DMS153 (cell line): ENCODE data around the gene WWOX.

Experiments used
- DNase-seq: peaks from one replicate; lab custom pipeline; 2025; lab: John Stamatoyannopoulos, UW

The WWOX gene

DNA sequence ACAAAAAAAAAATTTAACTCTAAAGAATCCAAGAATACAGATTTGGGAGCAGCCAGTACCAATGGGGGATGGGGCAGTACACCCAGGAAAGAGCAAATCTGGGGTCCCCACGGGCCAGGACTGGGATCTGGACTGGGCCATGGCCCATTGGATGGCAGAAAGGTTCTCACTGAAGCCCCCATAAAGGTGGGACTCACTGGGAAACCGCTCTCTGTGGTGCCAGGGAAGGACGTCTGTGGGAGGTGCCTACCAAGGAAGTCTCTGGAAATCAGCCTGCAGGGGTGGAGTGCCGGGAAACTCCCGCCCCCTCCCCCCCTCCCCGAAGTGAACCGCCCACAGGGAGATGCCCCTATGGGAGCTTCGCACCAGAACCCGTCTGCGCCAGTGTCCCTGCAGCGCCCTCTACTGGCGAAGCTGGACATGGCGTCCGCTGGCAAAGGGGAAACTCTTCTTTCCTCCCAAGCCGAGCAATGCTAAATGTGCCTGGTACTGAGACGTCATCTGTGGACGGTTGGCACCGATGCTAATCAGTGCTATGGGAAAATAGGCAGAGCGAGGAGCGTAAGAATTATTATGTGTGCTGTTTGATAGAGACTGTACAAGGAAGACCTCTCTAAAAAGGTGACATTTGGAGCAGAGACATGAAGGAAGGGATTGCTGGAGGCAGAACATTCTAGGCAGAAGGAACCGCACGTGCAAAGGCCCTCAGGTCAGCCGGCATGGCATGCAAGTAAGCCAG, 671.1 kb downstream of the WWOX start:
- no peak for DNase-seq

DNA sequence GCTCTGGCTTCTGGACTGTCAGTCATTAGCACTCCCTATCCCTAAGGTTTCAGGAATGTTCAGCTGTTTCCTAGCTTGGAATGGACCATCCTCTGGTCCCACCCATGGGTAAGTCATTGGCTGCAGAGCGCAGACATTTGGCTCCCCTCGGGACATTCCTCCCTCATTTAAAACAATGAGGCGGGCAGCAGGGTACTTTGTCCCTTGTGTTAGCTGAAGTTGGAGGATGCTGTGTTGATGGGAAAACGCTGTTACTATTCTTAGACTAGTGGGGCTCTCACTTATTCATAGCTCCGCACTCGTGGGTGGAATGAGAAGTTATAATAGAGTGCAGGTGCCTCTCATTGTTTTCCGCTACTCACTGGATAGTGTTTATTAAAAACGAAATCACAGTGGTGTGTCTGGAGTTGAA, 673.8 kb downstream of the WWOX start:
- DNase-seq: no peak

- no peak for DNase-seq
Observed at GRCh38 chr16:78773706-78774105, 674.3 kb downstream of the WWOX start.

DNA sequence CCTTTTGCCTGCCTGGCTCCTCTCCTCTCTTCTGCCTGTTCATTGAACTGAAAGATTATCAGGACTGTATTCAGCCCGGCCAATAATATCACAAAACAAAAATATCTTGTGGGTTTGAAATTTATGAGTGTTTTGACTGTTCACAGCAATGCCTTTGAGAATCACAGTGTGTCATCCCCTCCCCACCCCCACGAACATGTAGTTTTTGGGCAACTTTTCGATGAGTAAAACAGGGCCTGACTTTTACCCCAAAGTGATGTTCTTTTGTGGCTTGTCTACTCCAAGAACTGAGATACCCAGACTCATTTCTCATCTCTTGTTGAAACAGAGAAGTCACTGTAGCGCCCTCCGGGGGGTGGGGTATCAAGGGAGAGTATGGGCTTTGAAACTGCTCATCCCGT, 675.7 kb downstream of the WWOX start:
- DNase-seq: no peak

DNA sequence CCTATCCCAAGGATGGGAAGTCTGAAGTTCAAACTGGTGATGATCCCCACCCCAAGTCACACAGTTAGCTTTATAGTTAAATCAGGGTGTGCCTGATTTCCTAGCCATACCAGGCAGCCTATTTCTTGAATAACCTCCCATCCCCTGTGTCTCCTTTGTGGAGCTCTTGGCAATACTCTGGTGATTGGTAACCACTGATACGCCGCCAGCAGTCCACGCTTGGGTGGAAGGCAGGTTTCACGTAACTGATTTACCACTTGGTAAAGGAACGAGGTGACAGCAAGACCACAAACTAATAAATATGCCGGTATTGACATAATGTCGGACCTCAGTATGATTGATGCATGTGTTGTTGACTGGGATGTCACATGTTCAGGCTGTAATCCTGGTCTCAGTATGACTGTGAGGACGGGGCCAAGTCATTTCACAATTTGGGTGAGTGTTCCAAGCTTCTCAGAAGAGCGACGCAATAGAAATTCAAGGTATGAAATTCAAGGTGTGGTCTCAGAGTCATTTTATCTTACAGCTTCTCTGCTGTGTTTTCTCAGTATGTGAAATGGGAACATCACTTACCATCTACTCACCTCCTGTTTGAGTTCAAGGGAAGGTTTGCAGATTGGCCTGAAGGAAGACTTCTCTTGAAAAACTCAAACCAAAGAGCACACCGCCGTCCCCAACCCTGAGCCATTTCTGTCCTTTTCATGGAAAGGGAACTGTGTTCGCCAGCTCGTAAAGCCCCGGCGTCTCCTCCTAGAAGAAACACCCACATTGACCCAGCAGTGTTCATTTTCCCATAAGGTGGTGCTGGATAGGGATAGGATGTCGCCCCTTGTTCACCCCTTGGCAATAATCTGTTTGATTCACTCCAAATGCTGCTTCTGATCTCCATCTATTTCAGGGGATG, 678.9 kb downstream of the WWOX start:
- no peak for DNase-seq

GRCh38 chr16:78780808-78781207, 681.4 kb downstream of the WWOX start:
- DNase-seq: no peak

GRCh38 chr16:78782572-78782971, 683.1 kb downstream of the WWOX start:
- DNase-seq: no peak

DNA sequence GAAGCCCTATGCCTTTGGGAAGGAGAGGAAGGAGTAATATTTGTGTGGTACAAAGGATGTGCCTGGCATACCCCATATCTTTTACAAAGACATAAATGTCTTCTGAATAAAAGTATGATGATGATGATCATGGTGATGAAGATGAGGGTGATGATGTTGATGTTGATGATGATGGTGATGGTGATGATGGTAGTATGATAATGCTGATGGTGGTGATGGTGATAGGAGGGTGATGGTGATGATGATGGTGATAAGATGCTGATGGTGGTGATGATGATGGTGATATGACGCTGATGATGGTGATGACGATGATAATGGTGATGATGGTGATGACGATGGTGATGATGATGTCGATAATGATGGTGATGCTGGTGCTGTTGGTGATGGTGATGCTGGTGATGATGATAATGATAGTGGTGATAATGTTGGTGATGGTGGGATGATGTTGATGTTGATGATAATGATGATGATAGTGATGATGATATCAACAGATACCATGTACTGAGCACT, 684.2 kb downstream of the WWOX start:
- DNase-seq: no peak

GRCh38 chr16:78784771-78785170, 685.3 kb downstream of the WWOX start:
- DNase-seq: no peak

GRCh38 chr16:78785218-78785617, 685.8 kb downstream of the WWOX start:
- DNase-seq: no peak

DNA sequence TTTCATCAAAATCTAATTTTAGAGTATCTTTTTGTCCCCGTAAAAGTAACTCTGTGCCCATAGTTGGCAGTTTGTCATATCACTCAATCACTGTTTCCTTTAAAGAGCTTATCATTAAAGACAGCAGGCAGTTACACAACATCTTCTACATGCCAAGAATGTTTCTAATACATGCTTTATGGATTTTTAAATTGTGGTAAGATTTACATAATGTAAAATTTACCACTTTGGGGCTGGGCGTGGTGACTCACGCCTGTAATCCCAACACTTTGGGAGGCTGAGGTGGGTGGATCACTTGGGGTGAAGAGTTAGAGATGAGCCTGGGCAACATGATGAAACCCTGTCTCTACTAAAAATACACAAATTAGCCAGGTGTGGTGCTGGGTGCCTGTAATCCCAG, 687.2 kb downstream of the WWOX start:
- no peak for DNase-seq

DNA sequence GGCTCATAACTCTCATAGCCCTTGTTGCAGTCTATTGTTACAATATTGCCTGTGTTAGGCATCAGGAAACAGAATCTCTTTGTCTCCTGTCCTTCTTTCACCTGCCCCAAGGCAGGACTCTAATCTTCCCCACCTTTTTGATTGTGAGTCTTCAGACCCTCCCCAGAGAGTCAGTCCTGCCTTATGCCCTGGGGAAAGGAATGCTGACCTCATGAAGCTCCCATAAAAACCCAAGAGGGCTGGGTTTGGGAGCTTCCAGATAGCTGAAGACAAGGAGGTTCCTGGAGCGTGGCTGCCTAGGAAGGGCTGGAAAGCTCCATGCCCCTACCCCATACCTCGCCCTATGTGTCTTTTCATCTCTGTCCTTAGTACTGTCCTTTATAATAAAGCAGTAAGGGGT, 688.8 kb downstream of the WWOX start:
- DNase-seq: no peak

- DNase-seq: no peak
Observed at GRCh38 chr16:78788696-78789095, 689.2 kb downstream of the WWOX start.

- DNase-seq: no peak
Observed at GRCh38 chr16:78789561-78789960, 690.1 kb downstream of the WWOX start.

DNA sequence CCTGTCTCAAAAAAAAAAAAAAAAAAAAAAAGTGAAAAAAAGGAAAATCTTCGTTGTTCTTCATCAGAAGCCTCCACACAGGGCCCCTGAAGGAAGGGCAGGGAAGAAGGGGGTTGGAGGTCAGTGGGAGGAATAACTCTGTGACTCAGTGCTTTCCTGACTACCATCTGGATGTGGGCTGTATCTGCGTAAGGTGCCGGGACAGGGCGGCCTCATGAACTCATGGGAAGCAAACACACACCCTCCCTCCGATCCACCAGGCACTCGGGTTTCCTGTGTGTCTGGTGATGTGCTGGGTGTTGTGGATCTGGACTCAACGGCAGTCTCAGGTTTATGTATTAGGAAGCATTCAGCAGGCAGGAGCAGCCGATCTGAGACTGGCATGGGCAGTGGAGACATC, 691.6 kb downstream of the WWOX start:
- no peak for DNase-seq

- DNase-seq: no peak
Observed at GRCh38 chr16:78791926-78792325, 692.5 kb downstream of the WWOX start.

DNA sequence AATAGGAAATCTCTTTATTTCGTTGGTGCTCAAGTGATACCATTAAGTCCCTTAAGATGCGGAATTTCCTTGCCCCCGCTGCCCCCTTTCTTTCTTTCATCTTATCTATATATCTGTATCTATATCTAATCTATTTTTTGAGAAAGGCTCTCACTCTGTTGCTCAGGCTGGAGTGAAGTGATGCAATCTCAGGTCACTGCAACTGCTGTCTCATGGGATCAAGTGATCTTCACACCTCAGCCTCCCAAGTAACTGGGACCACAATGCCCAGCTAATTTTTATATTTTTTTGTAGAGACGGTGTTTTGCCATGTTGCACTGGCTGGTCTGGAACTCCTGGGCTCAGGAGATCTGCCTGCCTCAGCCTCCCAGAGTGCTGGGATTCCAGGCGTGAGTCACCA, 693.5 kb downstream of the WWOX start:
- DNase-seq: no peak

GRCh38 chr16:78794581-78795250, 695.3 kb downstream of the WWOX start:
- DNase-seq: no peak

DNA sequence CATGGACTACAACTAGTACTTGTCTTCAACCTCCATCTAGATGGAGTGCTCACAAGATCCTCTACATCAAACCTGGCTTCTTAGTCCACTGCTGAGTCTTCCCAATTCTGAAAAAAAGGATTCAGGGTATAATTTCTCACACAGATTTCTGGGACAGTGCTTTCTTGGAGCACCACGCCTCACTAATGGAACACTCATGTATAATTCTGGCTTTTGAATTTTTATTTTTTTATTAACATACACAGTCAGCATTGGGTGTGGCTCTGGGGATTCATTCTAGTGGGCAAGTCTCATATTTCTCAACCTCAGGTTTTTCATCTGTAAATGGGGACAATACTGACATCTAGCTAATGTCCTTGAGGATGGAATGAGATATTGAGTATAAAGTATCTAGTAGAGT, 696.0 kb downstream of the WWOX start:
- no peak for DNase-seq

DNA sequence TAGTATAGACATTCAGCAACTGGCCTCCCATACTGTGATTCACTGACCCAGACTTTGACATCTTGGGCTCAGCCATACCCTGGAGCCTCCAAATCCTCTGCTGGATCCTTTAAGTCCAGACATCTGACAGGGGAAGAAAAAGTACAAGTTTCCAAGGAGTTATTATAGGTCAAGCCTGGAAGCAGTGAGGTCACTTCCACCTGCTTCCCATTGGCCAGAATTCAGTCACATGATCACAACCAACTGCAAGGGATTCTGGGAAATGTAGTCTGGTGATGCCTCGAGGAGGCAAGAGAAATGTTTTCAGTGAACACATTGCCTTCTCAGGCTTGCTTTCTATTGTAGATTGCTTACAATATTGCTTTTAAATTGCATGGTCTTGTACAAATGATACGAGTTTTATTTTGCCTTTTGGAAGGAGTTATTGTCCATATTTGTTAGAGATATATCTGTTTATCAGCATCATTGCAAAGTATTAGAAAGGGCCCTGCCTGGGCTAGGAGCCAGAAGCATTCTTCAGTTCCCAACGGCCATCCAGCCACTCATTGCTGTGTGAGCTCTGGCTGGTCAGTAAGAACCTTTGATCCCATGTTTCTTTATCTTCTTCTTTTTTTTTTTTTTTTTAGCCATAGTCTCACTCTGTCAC, 696.9 kb downstream of the WWOX start:
- peak; percentile 32 for DNase-seq

DNA sequence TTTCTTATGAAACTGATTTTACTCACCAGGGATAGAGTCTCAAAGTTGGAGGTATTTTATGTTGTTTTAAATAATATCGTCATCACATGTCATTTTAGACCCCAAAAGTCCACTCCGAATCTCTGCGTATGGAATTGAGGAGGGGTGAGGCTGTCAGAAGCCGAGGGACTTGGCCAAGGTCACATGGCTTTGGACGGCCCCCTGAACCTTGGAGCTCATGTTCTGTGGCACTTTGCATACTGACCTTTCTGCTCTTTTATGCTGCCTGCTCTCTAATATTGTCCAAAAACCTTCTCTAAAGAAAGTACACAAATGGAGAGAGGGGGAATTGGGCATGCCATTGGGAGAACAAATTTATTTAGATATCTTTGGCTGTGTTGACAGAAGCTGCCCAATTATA, 700.0 kb downstream of the WWOX start:
- no peak for DNase-seq

DNA sequence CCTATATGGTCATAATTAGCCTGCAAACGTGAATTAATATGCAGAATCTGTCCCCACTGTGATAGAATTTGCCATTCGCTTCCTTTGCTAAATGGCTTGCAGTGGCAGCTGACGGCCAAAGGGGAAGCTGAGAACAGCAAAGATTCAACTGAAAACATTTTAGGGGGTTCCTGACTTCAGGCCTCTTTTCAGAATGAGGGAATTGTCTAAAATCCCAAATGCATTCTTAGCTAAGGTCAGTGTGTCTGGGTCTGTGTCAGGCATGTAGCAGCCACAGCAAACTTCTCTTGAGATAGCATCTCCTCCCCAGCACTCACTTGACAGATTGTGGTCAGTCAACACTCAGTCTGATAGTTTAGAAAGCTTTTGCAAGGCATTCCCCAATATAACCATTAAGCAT, 701.1 kb downstream of the WWOX start:
- no peak for DNase-seq
